ENCODE results near the gene NID2. TPM values are rescaled to one million over a fixed set of nuclear protein-coding genes. Genes with fewer than 3 reads are reported as not detected.

Gene NID2
- total and polyA plus RNA-seq, 10 donors = 0.33 to 10.8 (median 3.4) TPM

DNA sequence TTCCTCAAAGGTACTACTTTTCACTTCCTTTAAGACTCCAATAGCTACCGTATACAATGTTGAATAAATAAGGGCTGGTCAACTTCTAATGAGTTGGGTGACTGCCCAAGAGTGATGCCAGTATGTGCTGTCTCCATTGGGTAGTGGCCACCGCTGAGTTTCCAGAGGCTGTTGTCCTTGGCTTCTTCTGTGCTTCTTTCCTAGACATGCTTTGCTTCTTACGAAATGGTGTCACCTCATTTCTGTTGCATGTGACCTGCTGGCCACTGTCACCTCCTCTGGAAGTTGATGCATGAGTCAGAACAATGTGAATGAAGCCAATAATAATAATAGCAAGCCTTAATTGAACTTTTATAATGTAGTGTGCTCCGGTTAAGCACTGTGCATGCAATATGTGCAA, 7.5 kb upstream of the NID2 start:
- H3K9me3 ChIP-seq = no peaks in the 10 kb centered on the region
- no peak overlapping the region for H3K27ac ChIP-seq
- no peak overlapping the region for H3K4me3 ChIP-seq
- H3K4me1 ChIP-seq = no peaks in the 10 kb centered on the region
- DNase-seq = no peak
- H3K36me3 ChIP-seq = no peaks in the 10 kb centered on the region
- TF ChIP-seq POLR2A (IDR thresholded peaks at IDR 0.05) (no peak), CTCF (IDR thresholded peaks at IDR 0.05 in 8 of 11, conservative IDR thresholded peaks at IDR 0.05 in 3 of 11) (no peak), POLR2AphosphoS5 (IDR thresholded peaks at IDR 0.05) (no peak)
- intact Hi-C loops (cut with DNase I; ENCODE audit: low total_unique reads) = no loop called here
- H3K27me3 ChIP-seq (replicated peaks in 1 of 7) = peaks cover 0 to 19% (median 0%) of the 10 kb centered on the region in 7 donors
- 60 to 82% (median 66%) methylated on average over 4 of the region's 4 CpGs for WGBS, 5 donors

GRCh38 chr14:52075371-52075770, 6.5 kb upstream of the NID2 start:
- TF ChIP-seq CTCF (IDR thresholded peaks at IDR 0.05 in 8 of 11, conservative IDR thresholded peaks at IDR 0.05 in 3 of 11) = no peak
- TF ChIP-seq POLR2AphosphoS5 (IDR thresholded peaks at IDR 0.05) = no peak
- no peak for TF ChIP-seq POLR2A (IDR thresholded peaks at IDR 0.05)
- H3K4me1 ChIP-seq = peaks cover 0 to 1% (median 0%) of the 10 kb centered on the region in 6 donors
- no peaks in the 10 kb centered on the region for H3K9me3 ChIP-seq
- H3K27ac ChIP-seq = no peak overlapping the region
- peaks cover 0 to 29% (median 5%) of the 10 kb centered on the region in 7 donors for H3K27me3 ChIP-seq (replicated peaks in 1 of 7)
- no peak for DNase-seq
- intact Hi-C loops (cut with DNase I; ENCODE audit: low total_unique reads) = no loop called here
- 90 to 98% (median 93%) methylated on average over 4 of the region's 4 CpGs for WGBS, 5 donors
- H3K36me3 ChIP-seq = no peaks in the 10 kb centered on the region
- H3K4me3 ChIP-seq = no peak overlapping the region

DNA sequence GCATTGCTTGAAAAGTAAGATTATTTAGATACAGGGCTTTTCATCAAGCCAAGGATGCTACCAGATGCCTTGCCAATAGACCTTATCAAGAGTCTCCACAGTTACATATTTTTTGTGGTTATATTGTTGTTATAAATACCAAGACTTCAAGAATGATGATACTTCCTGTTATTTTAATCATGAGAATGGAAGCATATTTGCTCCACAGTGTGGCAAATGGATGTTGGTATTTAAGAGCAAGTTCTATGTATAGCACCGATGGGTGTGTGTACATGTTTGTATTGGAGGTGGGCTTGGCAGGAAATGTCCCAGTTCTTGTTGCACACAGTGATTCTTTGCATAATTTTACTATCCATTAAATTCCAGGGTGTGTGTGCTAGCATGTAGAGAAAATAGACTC, 4.4 kb upstream of the NID2 start:
- intact Hi-C loops (cut with DNase I; ENCODE audit: low total_unique reads) = no loop called here
- Histone ChIP-seq H3K36me3 (no peaks in the 10 kb centered on the region), H3K27ac (no peak overlapping the region), H3K4me1 (peaks cover 11 to 22% (median 18%) of the 10 kb centered on the region in 6 donors), H3K4me3 (no peak overlapping the region), H3K9me3 (no peaks in the 10 kb centered on the region), H3K27me3 (replicated peaks in 1 of 7) (peaks cover 0 to 50% (median 25%) of the 10 kb centered on the region in 7 donors)
- TF ChIP-seq CTCF (IDR thresholded peaks at IDR 0.05 in 8 of 11, conservative IDR thresholded peaks at IDR 0.05 in 3 of 11) (no peak), POLR2A (IDR thresholded peaks at IDR 0.05) (no peak), POLR2AphosphoS5 (IDR thresholded peaks at IDR 0.05) (no peak)
- 40 to 67% (median 44%) methylated on average over 1 of the region's 1 CpG for WGBS, 5 donors
- no peak for DNase-seq

DNA sequence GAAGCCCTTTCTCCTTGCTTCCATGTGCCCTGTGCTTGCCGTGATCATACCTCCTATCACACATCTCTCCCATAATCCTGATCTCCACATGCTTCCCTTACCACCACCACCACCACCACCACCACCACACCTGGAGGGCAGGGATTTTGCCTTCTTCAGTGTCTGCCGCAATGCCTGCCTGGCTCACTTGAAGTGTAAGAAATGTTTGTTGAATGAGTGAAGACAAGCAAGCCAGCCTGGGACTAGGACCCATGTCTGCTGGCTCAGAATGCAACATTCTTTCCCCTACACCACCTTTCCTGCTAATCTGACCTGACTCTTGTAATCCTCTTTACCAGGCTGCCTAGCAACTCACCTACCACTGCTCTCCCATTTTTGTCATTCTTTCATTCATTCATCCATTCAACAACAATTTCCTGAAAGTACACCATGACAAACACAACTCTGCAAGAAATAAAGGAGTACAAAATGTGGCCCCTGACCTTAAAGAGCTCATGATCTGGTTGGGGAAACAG, 3.5 kb upstream of the NID2 start:
- TF ChIP-seq CTCF (IDR thresholded peaks at IDR 0.05 in 8 of 11, conservative IDR thresholded peaks at IDR 0.05 in 3 of 11) (no peak), POLR2A (IDR thresholded peaks at IDR 0.05) (no peak), POLR2AphosphoS5 (IDR thresholded peaks at IDR 0.05) (no peak)
- no peak for DNase-seq
- Histone ChIP-seq H3K27ac (no peak overlapping the region), H3K27me3 (replicated peaks in 1 of 7) (peaks cover 5 to 59% (median 34%) of the 10 kb centered on the region in 7 donors), H3K36me3 (no peaks in the 10 kb centered on the region), H3K4me3 (no peak overlapping the region), H3K9me3 (no peaks in the 10 kb centered on the region), H3K4me1 (peaks cover 20 to 32% (median 27%) of the 10 kb centered on the region in 6 donors)
- WGBS, 5 donors = 89 to 98% (median 97%) methylated on average over 2 of the region's 2 CpGs
- intact Hi-C loops (cut with DNase I; ENCODE audit: low total_unique reads) = no loop called here

Measured in spleen (tissue), 11 donors.